ENCODE data around the gene TCN1.
A peak's percentile ranks its signal among the peaks of the same experiment; 100 is the strongest.
"Not testable (repeated sequence)": the region's sequence is repeated elsewhere in the genome, so short reads cannot be mapped to it uniquely, and the experiment has no call there.

The TCN1 gene

DNA sequence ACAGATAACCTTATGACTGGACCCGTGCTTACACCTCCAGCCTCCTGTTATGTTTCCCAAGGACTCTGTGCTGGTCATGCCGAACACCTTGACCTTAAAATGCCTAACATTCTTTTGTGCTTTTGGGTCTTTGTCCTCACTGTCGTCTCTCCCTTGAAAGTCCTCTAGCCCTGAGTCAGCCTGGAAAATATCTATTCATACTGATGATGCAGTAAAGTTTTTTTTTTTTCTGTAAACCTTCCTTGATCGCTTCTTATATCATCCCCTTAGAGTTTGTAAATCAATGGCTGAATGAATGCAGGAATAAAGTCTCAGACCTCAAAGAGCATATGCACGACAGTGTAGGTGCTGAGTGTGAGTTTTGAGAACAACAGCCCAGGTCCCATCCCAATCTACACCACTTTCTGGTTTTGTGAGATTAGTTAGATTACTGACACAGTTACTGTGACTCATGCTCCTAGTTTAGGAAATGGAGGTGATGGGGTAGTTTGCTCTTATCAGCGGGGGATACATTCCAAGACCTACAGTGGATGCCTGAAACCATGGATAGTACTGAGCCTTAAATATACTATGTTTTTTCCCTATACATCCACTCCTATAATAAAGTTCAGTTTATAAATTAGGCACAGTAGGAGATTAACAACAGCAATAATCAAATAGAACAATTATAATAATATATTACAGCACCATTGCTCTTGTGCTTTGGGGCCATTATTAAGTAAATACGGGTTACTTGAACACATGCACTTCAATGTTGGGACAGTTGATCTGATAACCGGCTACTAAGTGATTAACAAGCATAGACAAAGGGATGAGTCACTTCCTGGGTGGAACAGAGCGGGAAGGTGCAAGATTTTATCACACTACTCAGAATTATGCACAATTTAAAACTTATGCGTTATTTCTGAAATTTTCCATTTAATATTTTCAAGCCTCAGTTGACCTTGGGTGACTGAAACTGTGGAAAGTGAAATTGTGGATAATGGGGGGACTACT lies 8.6 kb downstream of the TCN1 start:
- no peak for DNase-seq

DNA sequence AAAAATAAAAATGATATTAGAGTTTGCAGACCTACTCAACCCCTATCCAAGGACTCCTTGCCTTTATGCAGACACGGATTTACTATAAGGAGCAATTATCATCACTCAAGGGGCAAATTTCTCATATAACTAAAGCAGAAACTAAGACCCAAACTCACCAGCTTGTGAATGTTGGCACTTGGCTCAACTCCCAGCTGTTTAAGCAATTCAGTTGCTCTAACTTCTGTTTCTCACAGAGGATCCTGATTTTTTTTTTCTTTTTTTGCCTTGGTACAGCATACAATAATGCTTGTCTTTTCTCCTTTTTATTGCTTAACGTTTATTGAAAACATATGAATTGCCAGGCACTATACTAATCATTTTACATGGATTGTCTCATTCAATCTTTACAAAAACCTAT lies 11.4 kb downstream of the TCN1 start:
- no peak for DNase-seq

DNA sequence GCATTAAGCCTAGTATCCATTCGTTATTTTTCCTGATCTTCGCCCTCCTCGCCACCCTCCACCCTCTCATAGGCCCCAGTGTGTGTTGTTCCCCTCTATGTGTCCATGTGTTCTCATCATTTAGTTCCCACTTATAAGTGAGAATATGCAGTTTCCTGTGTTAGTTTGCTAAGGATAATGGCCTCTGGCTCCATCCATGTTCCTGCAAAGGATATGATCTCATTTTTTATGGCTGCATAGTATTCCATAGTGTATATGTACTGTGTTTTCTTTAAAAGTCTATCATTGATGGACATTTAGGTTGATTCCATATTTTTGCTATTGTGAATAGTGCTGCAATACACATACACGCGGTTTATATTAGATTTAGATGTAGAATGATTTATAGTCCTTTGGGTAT lies 14.9 kb downstream of the TCN1 start:
- not testable (repeated sequence) for DNase-seq

DNA sequence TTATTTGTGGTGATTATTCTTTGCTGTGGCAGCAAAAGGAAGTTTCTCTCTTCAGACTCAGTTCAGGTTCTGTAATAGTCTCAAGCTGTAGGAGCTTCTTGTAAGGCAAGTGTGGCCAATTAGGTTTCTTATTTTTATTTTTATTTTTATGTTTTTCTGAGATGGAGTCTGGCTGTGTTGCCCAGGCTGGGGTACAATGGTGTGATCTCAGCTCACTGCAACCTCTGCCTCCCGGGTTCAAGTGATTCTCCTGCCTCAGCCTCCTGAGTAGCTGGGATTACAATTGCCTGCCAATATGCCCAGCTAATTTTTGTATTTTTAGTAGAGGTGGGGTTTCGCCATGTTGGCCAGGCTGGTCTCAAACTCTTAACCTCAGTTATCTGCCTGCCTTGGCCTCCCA lies 16.7 kb downstream of the TCN1 start:
- DNase-seq = not testable (repeated sequence)

DNA sequence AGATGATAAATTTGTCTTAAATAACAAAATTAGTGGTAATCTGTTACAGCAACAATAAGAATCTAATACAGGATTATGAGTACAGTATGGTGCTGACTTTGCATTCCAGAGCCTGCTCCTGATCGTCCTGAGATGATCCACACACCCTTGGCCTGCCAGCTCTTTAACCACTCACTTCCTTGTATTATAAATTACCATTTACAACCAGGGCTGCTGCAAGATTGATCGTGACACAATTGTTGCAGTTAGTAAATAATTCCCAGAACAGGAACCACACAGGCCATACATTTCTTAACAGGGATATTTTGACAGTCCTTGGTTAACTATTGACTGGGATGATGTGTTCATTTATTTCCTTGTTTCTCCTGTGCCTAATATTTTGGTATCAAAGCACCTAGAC lies 17.2 kb downstream of the TCN1 start:
- DNase-seq = peak; percentile 41

DNA sequence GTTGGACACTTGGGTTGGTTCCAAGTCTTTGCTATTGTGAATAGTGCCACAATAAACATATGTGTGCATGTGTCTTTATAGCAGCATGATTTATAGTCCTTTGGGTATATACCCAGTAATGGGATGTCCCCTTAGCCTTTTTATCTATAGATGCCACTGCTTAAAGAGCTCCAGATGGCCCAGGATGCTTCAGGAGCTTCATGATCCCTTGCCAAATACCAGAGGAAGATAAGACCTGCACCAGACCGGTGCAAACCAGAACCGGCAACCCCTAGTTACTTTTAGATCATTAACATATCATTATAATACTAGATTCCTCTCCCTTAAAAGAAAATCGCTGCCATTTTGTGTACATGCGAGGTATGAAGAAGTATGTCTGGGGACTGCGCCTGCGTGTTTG lies 17.8 kb downstream of the TCN1 start:
- DNase-seq = not testable (repeated sequence)

DNA sequence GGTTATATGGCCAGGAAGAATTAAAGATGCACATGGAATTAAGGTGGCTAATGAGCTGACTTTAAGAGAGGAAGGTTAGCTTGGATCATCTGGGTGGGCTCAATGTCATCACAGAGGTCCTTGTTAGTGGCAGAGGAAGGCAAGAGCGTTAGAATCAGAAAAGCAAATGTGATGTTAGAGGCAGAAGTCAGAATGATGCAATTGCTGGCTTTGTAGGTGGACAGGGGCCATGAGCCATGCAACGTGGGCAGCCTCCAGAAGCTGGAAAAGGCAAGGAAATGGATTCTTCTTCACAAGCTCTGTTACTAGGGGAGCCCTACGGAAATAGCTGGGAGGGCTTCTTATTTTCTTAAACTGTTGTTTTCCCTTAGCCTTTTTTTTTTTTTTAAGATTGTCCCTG lies 18.7 kb downstream of the TCN1 start:
- DNase-seq = no peak

DNA sequence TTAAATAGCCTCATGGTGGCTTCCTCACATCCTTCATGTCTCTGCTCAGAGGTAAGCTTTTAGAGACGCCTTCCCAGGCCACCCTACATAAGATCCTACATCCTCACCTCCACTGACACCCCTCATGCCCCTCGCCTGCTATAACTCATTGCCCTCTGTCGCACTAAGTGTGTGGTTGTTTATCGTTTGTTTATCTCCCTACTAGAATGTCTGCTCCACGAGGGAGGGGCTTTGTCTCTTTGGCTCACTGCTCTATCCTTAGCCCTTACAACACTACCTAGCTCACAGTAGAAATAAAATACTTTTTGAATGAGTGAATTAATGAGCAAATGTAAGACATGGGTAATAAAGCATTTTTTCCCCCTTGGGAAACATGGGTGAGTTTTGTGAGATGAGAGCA lies 19.7 kb downstream of the TCN1 start:
- DNase-seq = no peak

DNA sequence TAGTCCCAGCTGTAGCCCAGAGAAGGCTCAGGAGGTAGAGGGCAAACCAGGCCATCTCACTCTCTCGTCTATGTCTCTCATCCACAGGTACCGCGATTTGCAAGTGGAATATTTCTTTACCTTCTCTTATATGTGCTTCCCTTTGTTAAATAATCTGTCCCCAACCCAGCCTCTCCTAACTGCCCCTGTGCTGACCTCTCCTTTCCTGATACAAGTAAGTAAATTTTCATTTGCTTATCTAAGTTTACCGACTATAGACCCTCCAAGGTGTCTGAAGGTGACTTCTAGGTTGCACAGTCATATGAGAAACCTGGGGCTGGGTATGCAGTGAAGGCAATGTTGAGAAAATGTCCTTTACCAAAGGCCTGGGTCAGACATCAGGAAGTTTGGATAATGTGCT lies 20.9 kb downstream of the TCN1 start, which contains the start of gene CBLIF:
TSS of gene CBLIF (minus strand) at position 101 of the 400 bp plus-strand sequence. CDS start at position 55, 46 bp downstream.
- DNase-seq = no peak

DNA sequence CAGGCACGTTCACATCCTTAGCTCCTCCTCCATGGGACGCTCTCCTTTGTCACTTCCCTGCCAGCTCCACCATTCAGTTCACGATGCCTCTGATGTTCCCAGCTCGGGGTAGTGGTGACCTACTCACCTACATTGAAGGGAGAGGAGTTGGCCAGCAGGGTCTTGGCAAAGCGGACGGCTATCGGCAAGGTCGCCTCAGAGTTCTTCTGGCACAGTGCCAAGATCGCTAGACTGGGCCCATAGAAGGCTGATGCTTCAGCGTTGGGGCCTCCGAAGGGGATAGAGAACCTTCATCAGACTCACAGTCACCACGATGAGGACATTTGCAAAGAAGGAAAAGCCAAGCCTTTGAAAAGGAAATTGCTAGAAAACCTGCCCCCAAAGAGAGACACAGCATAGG lies 24.0 kb downstream of the TCN1 start:
- DNase-seq = no peak

DNA sequence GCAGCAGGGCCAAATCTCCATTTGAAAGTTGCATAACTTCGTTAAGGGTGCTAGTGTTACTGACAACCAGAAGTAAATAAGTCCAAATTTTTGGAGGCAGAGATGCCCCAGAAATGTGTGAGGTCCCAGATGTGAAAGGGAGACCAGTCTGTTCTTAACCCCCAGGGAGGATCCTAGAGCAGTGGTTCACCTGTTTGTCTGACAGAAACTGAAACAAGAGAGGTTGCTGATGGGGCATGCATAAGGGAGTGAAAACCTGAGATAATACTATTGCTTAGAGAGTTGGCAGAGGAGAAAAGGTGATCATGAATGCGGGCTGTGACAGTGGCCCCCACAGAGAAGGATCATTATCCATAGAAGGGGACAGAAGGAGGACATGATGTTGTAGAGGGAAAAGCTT lies 24.8 kb downstream of the TCN1 start:
- no peak for DNase-seq

DNA sequence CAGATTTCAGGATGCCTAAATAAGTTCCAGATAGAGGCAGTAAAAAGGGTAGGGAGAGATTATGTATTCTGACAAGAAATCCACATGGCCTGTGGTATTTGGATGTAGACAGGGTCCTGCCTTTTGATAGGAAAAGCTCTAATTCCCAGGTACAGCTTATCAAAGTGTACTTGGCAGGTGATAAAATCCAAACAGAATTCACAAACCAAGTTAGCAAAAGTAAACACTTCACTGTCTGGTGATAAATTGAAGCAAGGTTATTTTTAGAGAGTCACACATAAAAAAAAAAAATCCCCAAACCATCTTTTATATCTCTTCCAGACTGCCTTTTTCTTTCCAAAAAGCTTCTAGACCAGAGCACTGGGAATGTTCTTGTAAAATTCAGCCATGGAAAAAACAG lies 26.7 kb downstream of the TCN1 start:
- no peak for DNase-seq

DNA sequence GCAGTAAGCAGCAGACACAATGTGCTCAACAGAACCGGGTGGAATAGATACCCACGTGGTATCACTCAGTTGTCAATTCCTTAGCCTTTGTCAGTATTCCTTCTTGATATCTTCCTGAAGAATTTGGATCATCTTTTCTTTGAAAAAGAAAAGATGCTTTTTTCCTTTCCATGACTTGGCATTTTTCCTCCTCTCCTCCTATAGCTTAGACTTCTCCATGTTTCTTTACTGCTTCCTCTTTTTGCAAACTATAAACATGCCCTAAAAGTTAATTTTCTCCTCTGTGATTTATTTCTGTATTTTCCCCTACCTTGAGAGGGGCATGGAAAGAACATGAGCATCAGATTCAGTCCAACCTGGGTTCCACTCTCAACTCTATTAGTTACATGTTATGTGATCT lies 32.7 kb downstream of the TCN1 start:
- no peak for DNase-seq

DNA sequence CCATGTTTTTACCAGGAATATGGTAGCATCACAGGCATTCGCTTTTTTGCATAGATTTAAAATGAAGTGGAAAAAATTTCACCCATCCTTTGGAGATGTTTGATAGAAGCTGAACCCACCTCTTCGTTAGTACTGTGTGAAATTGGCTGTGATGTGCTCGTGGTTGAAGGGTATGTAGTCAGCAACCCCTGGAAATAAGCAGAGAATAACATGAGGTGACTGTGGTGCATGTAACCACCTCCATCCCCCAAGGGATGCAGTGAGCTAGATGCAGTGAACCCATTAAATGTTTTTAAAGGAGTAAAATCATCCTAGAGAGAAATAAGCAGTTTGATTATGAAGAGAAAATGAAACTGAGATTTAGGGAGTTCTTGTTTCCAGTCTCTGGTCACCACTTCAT lies 36.9 kb downstream of the TCN1 start:
- no peak for DNase-seq

DNA sequence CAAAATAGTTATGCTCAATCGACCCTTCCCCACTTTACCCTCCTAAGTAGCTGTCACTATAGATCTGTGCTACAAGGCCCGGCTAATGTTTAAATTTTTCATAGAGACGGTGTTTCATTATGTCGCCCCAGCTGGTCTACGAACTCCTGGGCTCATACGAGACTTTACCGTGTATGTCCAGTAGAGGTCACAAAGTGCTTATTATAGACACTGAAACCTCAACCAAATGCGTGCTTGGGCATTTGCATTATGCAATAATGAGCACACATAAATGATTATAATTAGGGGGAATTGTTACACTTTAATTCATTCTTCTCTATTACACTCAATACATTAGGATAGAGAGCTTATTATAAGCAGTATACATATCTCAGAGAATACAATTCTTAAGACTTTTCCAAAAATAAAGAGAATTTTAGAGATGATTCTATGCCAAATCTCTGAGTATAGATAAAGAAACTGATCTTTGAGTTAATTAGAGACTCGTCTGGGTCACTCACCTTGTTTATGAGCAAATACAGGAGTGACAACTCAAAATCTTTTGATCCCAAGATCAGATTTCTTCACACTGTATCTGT lies 43.2 kb downstream of the TCN1 start:
- peak; percentile 76 for DNase-seq

DNA sequence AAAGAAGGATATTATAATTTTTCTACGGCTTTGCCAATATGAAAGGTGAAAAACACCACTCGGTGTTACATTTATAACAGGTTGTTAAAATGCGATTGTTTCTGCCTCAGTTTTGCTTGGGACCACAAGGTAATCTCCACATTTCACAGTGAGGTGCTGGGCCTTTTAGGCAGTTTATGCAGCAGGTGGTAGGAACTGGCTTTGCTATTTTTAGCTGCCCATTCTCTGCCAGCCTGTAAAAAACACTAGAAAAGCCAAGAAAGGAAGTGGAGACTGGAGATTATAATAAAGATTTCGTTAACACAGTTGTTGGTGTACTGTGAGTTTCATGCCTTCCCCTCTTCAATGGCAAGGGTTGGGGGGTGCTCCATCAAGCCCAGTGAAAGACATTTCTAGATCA lies 47.7 kb downstream of the TCN1 start:
- no peak for DNase-seq

DNA sequence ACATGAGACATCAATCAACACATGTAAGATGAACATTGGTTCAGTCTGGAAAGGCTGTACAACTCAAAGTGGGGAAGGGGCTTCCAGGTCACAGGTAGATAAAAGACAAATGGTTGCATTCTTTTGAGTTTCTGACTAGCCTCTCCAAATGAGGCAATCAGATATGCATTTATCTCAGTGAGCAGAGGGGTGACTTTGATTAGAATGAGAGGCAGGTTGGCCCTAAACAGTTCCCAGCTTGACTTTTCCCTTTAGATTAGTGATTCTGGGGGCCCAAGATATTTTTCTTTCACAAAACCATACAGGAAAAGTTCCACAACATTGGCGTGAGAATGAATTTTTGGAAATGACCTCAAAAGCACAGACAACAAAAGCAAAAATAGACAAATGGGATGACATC lies 49.9 kb downstream of the TCN1 start:
- DNase-seq = not testable (repeated sequence)

DNA sequence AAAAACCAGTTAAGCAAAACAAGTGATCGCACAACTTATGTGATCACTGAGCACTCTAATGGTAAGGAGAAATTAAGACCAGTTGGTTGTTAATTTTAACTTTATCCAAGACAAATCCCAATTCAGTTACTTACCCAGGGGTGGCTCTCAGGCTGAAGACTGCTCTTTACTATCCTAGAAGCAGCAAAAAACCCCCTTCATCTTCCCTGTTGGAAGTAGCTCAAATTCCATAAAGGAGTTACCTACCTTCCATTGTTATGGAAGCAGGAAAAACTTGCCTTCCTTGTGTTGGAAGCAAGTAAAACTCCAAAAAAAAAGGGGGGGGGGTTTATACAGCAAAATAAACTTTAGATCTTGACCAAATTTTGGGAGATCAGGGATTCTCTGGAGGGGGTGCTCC lies 50.5 kb downstream of the TCN1 start:
- no peak for DNase-seq

DNA sequence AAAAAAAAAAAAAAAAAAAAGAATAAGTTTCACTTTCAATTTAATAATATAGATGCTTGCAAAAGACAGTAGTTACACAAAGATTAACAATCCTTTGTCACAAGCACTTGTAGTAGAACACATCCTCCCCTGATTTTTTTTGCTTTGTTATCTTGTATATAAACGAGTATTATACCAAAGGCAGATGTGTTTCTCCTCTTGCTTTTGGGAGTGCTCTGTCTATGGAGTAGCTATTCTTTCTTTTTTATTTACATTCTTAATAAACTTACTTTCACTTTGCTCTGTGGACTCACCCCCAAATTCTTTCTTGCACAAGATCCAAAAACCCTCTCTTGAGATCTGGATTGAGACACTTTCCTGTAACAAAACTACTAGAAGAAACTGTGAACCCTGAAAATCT lies 52.3 kb downstream of the TCN1 start:
- DNase-seq = peak; percentile 57

DNA sequence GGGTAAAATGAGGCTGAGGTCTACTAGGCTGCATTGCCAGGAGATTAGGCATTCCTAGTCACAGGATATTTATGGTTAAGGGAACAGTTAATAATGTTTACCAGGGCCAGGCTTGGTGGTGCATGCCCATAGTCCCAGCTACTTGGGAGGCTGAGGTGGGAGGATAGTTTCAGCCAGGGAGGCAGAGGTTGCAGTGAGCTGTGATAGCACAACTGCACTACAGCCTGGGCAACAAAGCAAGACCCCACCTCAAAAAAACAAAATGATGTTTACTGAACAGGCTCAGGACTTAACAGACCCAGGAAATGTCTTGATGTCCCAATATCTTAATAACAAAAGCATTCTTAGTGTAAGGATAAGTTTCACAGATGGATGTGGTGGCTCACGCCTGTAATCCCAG lies 52.9 kb downstream of the TCN1 start:
- no peak for DNase-seq

DNA sequence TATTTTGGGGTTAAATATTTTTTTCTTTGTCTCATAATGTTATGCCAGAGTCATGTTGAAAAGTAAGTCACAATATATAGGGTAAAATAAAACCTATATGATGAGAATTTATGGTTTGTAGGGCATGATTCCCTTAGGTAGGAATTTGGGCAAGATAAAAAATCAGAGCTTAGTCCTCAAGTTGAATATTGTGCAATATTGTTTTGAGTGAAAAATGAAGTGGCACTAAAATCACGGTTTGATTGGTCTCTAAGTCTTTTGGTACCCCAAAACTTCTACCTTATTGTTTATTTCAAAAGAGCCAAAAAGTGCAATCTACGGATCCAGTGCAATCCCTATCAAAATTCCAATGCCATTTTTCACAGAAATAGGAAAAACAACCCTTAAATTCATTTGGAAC lies 54.1 kb downstream of the TCN1 start:
- DNase-seq = no peak

DNA sequence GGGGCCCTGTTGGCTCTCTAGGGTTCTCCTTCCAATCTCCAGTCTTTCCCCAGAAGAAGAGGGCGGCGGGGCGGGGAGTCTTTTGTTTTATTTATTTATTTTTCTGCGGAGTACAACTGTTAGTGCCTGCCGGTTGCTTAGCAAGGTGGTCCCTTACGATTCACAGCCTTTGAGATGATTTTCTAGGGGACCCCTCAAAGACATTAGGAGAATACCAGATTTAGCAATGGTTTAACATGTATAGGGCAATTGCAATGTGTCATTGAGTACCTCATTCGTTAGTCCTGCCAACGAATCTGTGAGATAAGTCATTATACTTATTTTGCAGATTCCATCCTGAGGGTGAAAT lies 55.4 kb downstream of the TCN1 start:
- no peak for DNase-seq

DNA sequence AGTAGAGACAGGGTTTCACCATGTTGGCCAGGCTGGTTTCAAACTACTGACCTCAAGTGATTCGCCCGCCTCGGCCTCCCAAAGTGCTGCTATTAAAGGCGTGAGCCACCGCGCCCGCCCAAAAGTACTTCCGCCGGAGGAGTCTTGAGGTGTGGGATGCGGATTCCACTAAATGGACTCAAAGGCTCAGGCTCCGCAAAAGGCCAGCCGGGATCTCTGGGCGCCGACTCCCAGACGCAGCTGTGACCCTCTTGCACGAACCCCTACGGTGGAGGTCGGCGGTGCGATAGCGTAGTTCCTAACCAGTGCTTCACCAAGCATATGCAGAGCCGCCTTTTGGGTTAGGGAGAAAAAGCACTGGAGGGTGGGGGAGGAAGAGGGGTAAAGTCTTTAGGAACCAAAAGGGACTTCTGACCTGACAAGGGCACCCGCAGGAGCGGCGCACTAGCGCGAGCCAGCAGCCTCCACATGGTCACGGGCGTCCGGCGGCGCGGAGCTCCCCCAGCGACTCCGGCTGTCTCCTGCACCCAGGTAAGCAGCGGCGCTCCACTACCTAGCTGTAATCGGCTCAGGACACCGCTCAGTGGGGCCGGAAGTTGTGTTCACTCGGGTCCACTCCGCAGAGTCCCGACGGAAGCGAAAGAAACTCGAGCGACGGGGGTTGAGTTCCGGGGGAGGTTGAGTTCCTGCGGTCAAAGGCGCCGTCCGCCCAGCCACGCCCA lies 55.9 kb downstream of the TCN1 start, which contains the start of gene MRPL16:
TSS of gene MRPL16 (minus strand) at position 590 of the 722 bp plus-strand sequence. CDS start at position 470, 120 bp downstream.
- DNase-seq = peak; percentile 93
